ENCODE measurements around the gene PAM.
"Not testable (repeated sequence)": the region's sequence is repeated elsewhere in the genome, so short reads cannot be mapped to it uniquely, and the experiment has no call there.

The PAM gene

DNA sequence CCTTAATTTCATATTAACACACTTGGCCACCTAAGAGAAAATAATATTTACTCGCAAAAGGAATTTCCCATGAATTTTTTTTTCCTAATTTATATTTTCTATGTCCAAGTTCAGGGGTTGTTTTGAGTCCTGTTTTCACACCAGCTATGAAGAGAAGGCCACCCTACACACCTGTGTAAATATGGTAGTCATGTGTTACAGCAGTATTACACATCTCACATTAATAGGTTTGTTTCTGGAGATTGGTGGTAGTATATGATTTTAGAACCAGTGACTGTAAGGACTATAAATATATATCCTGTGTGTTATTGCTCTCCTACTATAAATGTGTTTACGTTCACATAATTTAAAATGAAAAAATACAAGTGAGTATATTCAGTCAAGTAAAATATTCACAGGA is 147.5 kb downstream of the PAM start:
- DNase-seq (ENCODE audit: low read depth) = no peak

DNA sequence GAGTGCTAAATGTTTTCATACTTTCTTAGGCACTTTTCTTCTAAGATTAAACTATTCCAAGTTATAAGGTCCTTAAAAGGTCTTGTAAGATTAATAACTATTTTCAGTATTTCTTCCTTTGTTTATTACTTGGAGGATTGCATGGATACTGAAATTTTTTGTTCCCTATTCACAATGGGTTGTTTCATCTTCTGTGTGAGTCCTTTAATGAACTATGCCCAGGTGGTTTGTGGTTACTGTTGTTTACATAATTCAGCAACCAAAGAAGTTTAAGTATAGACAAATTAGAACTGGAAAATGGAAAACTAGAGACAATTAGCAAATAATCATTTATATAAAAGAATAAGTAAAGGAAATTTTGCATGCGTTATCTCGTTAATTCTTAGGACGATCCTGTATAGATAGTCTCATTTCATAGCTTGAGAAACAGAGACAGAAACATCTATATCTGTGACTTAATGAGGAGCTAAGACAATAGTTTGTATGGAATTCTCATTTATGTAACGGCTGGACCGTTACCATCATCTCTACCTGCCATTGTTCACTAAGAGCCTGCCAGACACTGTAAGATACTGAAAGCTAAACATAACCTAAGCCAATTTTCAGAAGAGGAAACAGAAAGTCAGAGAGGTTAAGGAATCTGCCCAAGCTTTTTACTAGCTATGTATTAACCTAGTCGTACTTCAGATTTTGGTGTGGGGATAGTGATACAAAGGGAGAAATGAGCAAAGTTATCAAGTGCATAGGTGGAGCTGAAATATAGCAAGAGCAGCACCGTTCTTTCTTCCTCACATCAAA is 148.2 kb downstream of the PAM start:
- DNase-seq (ENCODE audit: low read depth) = no peak

DNA sequence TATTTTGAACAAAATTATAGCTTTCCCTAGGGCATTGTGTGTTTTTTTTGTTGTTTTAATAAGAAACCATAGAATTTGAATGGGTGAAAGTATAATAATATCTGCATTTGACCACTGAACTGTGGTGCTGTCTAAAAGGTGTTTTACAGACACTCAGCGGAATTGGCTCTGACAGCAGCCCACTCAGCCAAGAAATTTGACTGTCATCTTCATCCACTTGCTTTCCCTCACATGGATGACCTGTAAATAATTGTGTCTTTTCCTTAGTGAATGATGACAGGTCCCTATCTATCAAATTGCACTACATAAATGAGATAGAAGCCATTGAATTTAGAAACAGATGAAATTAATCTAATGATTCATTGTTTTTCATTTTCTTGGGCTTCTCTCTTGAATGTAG is 150.0 kb downstream of the PAM start:
- no peak for DNase-seq (ENCODE audit: low read depth)

DNA sequence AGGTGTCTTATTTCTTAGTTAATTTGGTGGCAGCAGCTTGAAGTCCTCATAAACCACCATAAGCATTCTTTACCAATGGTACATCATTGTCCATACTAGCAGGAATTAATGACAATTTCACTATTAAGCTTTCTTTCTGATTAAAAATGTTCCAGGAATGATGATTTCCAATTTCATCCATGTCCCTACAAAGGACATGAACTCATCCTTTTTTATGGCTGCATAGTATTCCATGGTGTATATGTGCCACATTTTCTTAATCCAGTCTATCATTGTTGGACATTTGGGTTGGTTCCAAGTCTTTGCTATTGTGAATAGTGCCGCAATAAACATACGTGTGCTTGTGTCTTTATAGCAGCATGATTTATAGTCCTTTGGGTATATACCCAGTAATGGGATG is 152.0 kb downstream of the PAM start:
- DNase-seq (ENCODE audit: low read depth) = not testable (repeated sequence)

DNA sequence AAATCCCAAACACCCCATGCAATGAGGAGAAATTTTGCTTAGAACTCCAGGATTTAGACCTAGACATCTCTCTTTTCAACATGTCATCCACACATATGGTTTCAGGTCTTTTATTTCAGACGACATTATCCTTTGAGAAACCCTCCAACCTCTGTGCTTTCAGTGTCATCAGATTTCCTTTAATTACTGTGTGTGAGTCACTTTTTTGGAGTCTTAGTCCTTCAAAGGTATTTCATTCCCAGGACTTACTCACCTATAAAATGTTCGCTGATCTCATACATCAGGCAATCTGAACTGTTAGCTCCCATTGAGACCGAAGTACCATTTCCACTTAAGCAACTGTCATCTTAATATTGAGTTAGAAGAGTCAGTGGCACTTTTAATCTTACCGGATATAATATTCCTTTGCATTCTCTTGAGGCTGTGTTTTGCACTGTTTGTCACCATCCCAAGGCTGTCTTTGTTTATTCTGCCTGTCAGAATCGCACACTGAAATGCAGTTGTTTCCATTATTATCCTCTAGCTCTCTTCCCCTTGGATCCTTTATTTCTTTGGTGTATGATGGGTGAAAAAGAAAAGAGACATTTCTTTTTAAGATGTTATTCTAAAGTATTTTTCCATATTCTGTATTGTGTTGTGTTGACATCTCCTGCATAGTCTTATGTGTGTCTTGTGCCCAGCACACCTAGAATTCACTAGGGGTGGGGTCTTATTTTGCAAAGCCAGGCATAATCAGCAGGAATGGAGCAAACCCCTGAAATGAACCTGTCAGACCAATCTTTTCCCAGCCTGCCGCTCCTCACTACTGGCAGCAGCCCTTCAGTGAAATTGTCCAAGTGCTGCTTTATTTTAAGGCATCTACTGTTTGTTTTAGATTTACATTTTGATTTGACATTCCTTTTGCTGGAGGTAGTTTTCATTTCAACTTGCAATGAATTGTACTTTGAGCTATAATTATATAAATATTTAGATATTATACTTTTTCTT is 155.4 kb downstream of the PAM start:
- DNase-seq (ENCODE audit: low read depth) = no peak

DNA sequence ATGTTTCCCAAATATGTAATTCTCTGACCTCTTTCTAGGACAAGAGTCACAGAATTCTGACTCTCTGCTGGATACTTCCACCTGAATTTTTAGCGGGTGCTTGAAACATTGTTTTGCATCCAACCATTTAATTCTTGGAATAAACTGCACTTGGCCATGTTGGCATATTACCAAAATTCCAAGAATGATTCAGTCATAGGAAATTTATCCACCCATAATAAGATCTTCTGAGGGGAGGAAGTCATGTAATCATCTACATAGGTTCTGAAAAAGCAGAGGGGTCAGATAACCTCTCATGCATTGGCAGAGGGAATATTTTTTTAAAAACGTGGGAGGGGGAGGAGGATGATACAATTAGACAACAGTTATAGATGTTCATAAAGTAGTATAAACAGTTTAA is 156.9 kb downstream of the PAM start:
- DNase-seq (ENCODE audit: low read depth) = no peak

DNA sequence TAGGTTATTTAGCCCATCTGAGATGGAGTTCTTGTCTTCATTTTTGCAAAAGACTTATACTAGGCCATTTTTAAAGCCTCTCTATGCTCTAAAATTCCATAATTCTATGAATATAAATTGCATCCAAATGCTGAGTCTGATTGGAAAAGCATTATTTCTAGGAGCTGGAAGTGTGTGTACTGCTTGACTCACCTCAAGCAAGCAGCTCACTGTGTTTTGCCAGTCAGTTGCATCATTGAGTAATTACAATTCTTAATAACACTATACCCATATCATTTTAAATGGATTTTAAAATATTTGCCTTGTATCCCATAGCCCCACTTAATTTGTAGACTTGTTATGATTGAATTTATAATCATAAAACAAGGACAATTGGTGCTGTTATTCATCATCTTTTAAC is 161.0 kb downstream of the PAM start:
- DNase-seq (ENCODE audit: low read depth) = no peak

DNA sequence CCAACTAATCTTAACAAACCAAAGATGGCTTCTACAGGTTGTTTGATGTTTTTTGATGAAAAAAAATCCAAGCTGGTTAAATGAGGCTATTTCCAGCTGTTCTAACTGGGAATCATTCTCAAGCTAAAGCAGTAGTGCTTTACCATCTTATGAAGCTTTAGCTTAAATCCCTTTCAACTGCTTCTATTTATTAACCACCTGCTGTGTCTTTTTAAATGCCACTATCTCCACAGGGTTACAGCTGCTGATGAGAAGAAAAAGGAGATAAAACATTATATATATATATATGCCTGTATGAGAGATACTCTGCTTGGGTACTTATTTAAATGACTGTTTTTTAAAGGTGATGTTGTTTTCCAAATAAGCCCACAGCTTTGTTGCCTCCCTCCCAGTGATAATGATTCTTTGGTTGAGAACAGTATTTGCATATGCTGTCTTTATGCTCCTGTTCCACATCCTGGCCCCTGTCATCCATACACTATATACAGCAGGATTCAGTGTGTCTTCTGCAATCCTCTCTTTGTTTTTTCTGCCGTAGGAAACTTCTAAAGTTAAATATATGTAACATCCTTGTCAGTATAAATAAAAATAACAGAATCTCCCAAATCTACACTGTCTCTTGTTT is 164.0 kb downstream of the PAM start:
- no peak for DNase-seq (ENCODE audit: low read depth)

DNA sequence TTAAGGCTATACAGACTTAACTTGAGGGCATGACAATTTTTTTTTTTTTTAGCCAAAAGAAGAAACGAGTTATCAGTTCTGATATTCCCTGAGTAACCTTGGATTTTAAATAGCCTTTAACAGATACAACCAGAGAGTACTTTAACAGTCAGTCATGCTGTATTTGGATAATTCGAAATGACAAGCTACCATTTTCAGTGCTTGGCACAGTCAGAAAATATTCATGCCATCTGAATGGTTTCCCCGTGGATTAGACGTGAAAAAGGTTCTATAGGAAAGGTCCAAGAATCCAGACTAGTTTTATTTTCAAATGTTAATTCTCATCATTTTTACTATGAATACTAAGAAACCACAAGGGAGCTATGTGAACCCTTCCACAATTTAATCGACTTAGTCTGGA is 165.7 kb downstream of the PAM start:
- DNase-seq (ENCODE audit: low read depth) = no peak

DNA sequence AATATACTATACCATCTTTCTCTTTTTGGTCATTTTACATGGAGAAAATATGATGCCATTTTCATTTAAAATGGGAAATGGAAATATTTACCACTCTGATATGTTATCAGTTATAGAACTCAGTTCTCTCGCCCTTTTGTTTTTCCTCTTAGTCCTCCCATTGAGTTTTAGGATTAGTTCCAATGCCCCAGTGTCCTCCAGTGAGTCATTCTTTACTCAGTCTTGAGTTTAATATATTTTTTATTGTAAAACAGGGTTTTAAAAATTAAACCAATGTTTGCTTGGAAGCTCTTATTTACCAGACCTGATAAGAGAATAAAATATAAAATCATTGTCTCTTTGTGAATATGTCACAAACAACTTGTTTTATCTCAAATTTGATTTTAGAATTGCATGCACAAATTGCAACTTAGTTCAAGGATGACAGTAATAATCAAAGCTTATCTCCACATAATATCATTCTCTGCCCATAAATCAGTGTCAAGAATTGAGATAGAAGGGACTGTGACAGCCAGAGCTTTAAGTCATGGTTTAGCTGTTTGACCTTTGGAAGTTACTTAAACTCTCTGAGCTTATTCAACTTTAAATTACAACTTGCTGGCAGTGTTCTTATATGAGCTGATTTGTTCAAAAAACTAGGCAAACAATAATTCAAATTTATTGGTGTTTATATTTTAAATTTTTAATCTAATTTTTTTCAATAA is 166.4 kb downstream of the PAM start:
- DNase-seq (ENCODE audit: low read depth) = no peak

DNA sequence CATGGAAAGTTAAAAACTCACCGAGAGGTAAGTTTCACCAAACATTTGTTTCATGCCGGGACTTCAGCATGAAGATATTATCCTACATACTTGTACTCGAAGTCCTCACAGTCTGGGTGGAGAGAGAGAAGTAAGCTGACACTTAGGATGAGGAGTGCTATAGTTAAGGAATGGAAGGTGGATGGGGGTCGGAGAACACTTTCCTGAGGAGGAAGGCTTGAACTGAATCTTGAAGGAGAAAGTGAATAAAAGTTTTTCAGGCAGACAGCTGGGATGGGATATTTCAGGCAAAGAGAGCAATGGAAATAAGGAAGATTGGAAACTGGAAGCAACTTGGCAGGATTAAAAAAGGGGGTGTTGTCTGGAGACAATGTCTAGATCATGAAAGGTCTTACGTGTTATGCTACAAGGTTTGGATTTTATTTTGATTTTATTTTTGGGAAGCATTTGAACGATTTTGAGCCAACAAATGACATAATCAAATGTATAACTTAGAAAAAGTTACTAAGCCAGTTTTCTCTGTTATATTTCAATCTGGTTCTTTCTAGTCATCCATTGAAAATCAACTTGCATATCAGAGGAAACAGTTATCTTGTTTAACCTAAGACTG is 167.1 kb downstream of the PAM start:
- no peak for DNase-seq (ENCODE audit: low read depth)

DNA sequence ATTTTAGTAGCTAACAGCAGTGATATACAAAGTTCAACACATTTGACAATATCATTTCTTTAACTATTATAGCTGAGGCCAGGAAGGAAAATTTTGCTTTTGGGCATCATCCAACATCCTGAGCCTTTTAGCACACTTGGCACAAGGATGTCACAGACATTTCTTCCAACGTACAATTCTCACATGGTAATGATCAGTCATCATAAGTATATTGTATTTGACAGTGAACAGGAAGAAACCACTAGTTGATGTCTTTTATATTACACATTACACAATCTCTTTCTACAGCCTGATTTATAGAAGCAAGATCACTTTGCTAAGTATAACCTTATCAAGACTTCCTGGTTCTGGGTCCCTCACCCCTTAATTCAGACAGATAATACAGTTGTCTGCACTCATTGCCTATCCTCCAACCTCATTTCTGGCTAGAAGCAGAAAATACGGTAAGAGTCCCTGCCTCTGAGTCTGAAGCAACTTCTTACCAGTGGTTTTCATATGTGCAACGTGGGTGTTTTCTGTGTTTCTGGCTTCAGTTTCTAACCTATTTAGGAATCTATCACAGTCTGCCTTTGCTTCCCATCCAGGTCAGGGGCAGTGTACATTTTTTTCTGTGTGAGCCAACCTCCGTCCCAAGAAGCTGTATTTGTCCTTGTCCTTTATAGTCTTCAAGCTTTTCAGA is 167.8 kb downstream of the PAM start:
- no peak for DNase-seq (ENCODE audit: low read depth)

DNA sequence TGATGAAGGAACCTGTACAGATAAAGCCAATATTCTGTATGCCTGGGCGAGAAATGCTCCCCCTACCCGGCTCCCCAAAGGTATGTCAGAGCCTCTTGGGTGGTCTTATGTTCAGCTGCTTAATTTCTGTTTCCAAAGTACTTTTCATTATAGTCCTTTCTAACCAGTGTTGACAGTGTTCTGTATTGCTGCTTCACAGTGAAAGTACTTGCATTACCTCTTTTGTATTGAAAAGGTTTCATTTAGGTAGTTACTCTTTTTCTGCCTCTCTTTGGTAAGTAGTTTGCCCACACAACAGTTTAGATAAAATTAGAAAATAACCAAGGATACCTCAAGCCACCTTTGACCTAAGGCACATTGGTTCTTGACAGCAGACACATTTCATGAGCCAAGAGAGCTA is 169.9 kb downstream of the PAM start:
- no peak for DNase-seq (ENCODE audit: low read depth)

DNA sequence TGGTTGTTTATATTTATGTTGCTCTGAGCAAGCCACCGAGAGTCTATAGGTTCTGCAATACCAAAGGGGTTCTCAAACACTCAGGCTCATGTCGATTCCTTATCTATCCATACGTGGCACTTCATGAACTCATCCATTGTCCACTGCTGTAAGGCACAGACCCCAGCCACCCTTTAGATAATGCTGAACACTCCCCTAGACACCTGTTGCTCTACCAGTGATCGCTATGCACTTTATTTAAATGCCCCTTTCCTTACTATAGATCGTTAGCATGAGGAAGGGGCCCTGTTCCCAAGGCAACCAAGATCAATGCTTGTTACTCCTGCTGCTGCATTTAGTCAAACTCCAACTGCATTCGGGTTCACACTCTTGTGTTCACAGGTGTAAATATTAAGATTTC is 171.9 kb downstream of the PAM start:
- no peak for DNase-seq (ENCODE audit: low read depth)

DNA sequence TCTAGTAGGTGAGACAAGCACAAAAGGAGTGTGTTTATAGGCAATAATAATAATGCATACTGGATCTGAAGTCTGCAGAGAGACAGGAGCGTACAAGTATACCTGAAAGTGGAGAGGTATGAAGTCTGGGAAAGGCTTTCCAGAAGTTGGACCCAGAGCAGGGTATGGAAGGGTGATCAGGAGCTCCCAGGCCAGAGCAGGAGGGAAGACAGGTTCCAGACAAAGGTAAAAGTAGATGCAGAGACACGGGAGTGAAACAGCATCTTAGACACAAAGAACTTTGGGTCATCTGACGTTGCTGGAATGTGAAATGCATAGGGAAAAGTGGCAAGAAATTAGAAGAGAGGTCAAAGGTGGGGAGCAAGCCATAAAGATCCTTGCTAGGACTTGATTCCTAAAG is 175.1 kb downstream of the PAM start:
- DNase-seq (ENCODE audit: low read depth) = no peak

DNA sequence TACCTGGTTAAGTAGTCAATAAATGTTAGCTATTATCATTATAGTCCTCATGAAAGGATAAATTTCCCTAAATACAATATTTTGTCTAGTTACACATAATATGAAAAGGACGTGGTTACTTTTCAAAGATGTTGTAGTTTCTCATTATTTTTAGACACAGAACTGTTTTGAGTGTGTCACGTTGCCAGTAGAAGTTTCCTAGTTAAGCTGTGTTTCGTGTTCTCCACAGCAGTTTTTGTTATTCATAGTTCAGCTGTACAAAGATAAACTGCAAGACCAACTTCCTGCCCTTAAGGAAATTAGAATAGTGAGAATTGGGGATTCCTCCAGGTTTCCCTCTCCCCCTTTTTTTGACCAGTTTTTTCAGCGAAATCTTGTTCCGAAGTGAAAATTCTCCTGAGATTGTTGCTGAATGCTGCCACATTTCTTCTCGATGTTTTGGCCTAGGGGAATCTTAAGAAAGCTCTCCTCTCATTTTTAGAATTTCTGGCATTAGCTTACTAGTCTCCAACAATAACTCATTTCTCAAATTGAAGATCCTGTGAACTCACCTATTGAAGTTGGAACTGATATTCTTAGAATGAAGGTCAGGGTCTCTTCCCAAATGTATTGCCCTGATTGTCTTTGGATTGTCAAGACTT is 176.1 kb downstream of the PAM start:
- DNase-seq (ENCODE audit: low read depth) = no peak

DNA sequence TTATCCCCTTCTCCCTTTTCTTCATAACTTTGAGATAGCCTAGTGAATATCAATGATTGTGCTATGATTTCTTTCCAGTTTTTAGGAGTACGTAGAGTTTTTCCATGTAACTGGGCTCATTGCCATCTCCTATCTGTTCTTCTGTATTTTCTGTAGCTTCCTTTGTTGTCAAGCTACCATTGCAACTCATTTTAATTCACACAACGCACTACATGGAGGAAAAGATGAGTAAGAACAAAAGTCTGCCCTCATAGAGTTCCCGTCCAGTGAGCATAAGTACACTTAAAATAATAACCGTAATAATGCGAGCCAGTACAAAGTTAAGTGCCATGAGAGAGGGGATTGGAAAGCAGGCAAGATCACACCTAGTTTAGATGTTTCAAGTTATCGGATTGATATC is 177.7 kb downstream of the PAM start:
- no peak for DNase-seq (ENCODE audit: low read depth)

DNA sequence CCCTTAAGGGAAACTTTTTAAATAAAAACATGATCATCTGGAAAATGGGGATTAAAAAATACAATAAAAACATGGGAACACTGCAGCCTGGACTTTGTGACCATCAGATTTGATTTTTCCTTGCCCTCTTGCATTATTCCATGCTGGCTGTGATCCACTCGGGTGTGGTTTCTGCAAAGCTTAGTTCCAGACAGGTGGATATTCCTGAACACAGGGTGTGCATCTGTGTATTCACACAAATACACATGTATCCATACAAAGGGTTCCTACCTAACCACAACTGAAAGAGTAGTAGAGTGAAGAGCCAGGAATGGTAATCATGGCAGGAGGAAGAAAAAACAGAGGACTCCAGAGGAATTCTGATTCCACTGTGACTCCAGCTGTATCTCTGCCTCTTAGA is 178.2 kb downstream of the PAM start:
- no peak for DNase-seq (ENCODE audit: low read depth)

DNA sequence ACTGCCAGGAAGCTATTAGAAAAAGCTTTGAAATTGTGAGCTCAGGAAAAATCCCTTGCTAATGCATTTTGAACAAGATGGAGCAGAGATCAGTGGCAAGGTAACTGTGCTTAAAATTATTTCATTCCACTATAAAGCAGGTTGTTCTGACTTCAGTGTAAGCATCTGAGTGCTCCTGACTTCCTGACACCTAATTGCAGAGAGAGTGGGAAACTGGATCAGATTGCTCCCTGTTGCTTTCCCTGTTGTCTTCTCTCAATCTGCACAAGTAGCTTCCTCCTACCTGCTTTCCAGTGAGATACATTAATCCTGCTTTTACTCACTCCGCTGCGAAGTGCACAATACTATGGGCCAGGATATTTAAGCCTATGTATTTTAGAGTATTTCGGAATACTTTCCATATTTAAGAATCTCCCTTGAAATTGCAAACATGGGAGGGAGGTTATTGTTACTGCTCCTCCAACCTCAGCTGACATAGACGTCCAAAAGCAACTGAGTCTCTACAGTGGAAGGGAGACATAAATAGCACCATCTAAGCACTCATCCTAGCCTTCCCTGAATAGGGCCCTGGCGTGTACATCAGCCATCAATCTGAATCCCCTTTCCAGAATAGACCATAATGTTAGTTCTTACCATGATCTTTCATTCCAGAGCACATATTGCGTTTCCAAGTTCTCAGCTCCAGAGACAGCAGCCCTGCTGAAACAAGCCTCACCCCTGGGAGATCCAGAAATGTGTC is 178.8 kb downstream of the PAM start:
- DNase-seq (ENCODE audit: low read depth) = no peak

DNA sequence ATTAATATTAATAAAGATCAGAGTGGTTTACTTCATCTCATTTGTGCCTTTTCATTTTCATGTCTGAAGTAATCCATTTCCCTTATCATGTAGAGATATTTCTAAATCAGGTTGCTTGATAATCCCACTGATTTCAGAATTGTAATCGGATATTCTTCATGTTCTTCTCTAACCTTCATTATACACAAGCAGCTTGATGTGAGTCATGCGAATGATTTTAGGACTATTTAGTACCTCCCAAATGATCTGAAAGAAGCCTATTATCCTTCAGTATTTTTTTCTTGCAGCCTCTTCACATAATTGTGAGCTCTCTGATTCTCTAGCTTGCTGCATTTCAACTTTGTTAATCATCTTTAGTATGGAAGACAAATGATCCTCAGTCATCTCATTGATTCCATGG is 182.8 kb downstream of the PAM start:
- no peak for DNase-seq (ENCODE audit: low read depth)

Data from GM04504 (cell line).